ENCODE results near the gene DDAH1.
A peak's percentile ranks its signal among the peaks of the same experiment; 100 is the strongest.

Gene DDAH1

GRCh38 chr1:85372683-85373377, 92.1 kb downstream of the DDAH1 start:
- in situ Hi-C loops (cut with HindIII; ENCODE audit: low sequenced_read_pairs): no loop called here
- DNase-seq (ENCODE audit: low read depth): no peak
- H3K4me3 ChIP-seq (ENCODE audit: low read depth, low read length): no peak overlapping the region
- no peak for TF ChIP-seq CTCF (IDR thresholded peaks at IDR 0.05; ENCODE audit: low read depth, low read length, missing control alignments)

GRCh38 chr1:85371021-85371420, 93.9 kb downstream of the DDAH1 start:
- H3K4me3 ChIP-seq (ENCODE audit: low read depth, low read length): no peak overlapping the region
- no peak for DNase-seq (ENCODE audit: low read depth)
- TF ChIP-seq CTCF (IDR thresholded peaks at IDR 0.05; ENCODE audit: low read depth, low read length, missing control alignments): no peak
- in situ Hi-C loops (cut with HindIII; ENCODE audit: low sequenced_read_pairs): no loop called here

GRCh38 chr1:85368073-85368770, 96.7 kb downstream of the DDAH1 start:
- DNase-seq (ENCODE audit: low read depth): no peak
- H3K4me3 ChIP-seq (ENCODE audit: low read depth, low read length): no peak overlapping the region
- no peak for TF ChIP-seq CTCF (IDR thresholded peaks at IDR 0.05; ENCODE audit: low read depth, low read length, missing control alignments)
- in situ Hi-C loops (cut with HindIII; ENCODE audit: low sequenced_read_pairs): no loop called here

GRCh38 chr1:85366391-85367170, 98.4 kb downstream of the DDAH1 start:
- TF ChIP-seq CTCF (IDR thresholded peaks at IDR 0.05; ENCODE audit: low read depth, low read length, missing control alignments): no peak
- in situ Hi-C loops (cut with HindIII; ENCODE audit: low sequenced_read_pairs): no loop called here
- DNase-seq (ENCODE audit: low read depth): peak; percentile 59
- no peak overlapping the region for H3K4me3 ChIP-seq (ENCODE audit: low read depth, low read length)

- no peak for DNase-seq (ENCODE audit: low read depth)
- TF ChIP-seq CTCF (IDR thresholded peaks at IDR 0.05; ENCODE audit: low read depth, low read length, missing control alignments): no peak
These were observed 99.1 kb downstream of the DDAH1 start for GRCh38 chr1:85365851-85366250.

GRCh38 chr1:85363521-85363920, 101.4 kb downstream of the DDAH1 start:
- H3K4me3 ChIP-seq (ENCODE audit: low read depth, low read length): no peak overlapping the region
- in situ Hi-C loops (cut with HindIII; ENCODE audit: low sequenced_read_pairs): no loop called here
- no peak for TF ChIP-seq CTCF (IDR thresholded peaks at IDR 0.05; ENCODE audit: low read depth, low read length, missing control alignments)
- DNase-seq (ENCODE audit: low read depth): no peak

More at GRCh38 chr1:85365851-85366250, 99.1 kb downstream of the DDAH1 start:
- H3K4me3 ChIP-seq (ENCODE audit: low read depth, low read length): no peak overlapping the region
- in situ Hi-C loops (cut with HindIII; ENCODE audit: low sequenced_read_pairs): no loop called here

All from astrocyte of the cerebellum (primary cell).